Stomach smooth muscle (tissue), 2 donors: ENCODE results near the gene DUS2.
"Not testable (repeated sequence)": the region's sequence is repeated elsewhere in the genome, so short reads cannot be mapped to it uniquely, and the experiment has no call there.

ENCODE experiments used
- H3K27ac ChIP-seq: one replicate; pipeline ENCODE4 v1.7.0; 2013; ENCODE audit warnings: mild to moderate bottlenecking, low read length, inconsistent platforms
- H3K27me3 ChIP-seq, 2 donors: one replicate each; pipeline ENCODE4 v1.7.0; 2013; ENCODE audit warnings: low read length in 2 of 2; ENCODE audit not compliant: insufficient read depth in 2 of 2, control insufficient read depth in 1 of 2
- H3K36me3 ChIP-seq, 2 donors: one replicate each; pipeline ENCODE4 v1.7.0; 2013; ENCODE audit warnings: low read length in 2 of 2; ENCODE audit not compliant: control insufficient read depth in 2 of 2, insufficient read depth in 2 of 2
- H3K4me1 ChIP-seq: one replicate; pipeline ENCODE4 v1.7.0; 2013; ENCODE audit warnings: low read length; ENCODE audit not compliant: control insufficient read depth, insufficient read depth
- H3K4me3 ChIP-seq, 2 donors: one replicate each; pipeline ENCODE4 v1.7.0; 2013; ENCODE audit warnings: low read length in 2 of 2
- H3K9ac ChIP-seq, 2 donors: one replicate each; pipeline ENCODE4 v1.7.0; 2013; ENCODE audit warnings: low read length in 2 of 2, mild to moderate bottlenecking in 1 of 2
- H3K9me3 ChIP-seq, 2 donors: one replicate each; pipeline ENCODE4 v1.7.0; 2013; ENCODE audit warnings: low read length in 2 of 2; ENCODE audit not compliant: control insufficient read depth in 2 of 2
- donor health status: healthy.
- donor health status: Pancreatic carcinoma.

Gene DUS2

DNA sequence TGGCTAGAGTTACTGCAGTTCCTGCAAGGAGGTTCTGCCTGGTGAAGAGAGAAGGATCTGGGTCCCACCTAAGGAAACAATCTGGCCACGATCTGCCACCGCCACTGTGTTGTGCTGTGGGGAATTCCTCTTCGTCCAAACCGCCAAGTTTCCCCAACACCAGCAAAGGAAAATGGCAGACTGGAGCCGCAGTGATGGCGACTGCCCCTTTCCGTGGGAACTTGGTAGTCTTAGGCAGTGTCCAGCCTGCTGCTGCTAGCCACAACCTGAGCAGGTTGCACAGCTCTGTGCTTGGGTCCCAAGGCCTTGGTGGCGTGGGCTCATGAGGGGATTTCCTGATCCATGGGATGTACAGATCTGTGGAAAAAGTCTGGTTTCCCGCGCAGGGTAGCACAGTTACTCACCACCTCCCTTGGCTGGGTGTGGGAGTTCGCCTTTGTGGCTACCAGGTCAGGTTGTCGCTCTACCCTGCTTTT is 90.7 kb downstream of the DUS2 start:
- Histone ChIP-seq H3K4me3 (no peak overlapping the region), H3K4me1 (no peaks in the 10 kb centered on the region), H3K27me3 (no peaks in the 10 kb centered on the region), H3K9me3 (no peaks in the 10 kb centered on the region), H3K27ac (no peak overlapping the region), H3K9ac (no peak overlapping the region), H3K36me3 (no peaks in the 10 kb centered on the region)

- not testable (repeated sequence) for H3K27me3 ChIP-seq, H3K4me3 ChIP-seq, H3K4me1 ChIP-seq, H3K27ac ChIP-seq, H3K36me3 ChIP-seq, H3K9ac ChIP-seq, H3K9me3 ChIP-seq
Observed at GRCh38 chr16:68114939-68115338, 91.9 kb downstream of the DUS2 start.

GRCh38 chr16:68115851-68116250 is 92.8 kb downstream of the DUS2 start:
- no peaks in the 10 kb centered on the region for H3K27me3 ChIP-seq
- H3K9me3 ChIP-seq: no peaks in the 10 kb centered on the region
- H3K36me3 ChIP-seq: no peaks in the 10 kb centered on the region
- no peak overlapping the region for H3K4me3 ChIP-seq
- H3K4me1 ChIP-seq: no peaks in the 10 kb centered on the region
- H3K27ac ChIP-seq: no peak overlapping the region
- H3K9ac ChIP-seq: no peak overlapping the region

GRCh38 chr16:68116256-68116867 is 93.3 kb downstream of the DUS2 start:
- no peaks in the 10 kb centered on the region for H3K36me3 ChIP-seq
- H3K9me3 ChIP-seq: no peaks in the 10 kb centered on the region
- H3K9ac ChIP-seq: no peak overlapping the region
- no peaks in the 10 kb centered on the region for H3K4me1 ChIP-seq
- no peaks in the 10 kb centered on the region for H3K27me3 ChIP-seq
- no peak overlapping the region for H3K4me3 ChIP-seq
- H3K27ac ChIP-seq: no peak overlapping the region

DNA sequence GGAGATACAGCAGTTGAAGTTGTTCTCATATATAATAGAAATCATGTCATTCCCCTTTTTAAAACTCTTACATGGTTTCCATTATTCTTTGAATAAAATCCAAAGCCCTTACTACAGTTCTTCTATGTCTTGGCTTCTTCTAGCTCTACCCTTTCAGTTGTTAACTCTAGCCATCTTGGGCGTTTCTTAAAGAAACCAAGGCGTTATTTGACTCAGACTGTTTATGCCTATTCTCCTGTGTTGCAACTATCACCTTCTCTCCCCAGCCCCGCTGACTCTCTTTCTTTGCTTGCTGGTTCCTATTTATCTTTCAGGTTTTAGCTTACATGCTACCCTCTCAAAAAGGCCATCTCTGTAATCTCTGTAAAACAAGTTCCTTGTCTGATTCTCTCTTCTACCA is 94.8 kb downstream of the DUS2 start:
- H3K27ac ChIP-seq: no peak overlapping the region
- no peak overlapping the region for H3K9ac ChIP-seq
- no peaks in the 10 kb centered on the region for H3K36me3 ChIP-seq
- no peaks in the 10 kb centered on the region for H3K27me3 ChIP-seq
- no peaks in the 10 kb centered on the region for H3K9me3 ChIP-seq
- no peaks in the 10 kb centered on the region for H3K4me1 ChIP-seq
- no peak overlapping the region for H3K4me3 ChIP-seq

- not testable (repeated sequence) for H3K9me3 ChIP-seq, H3K27ac ChIP-seq, H3K4me3 ChIP-seq, H3K4me1 ChIP-seq, H3K9ac ChIP-seq, H3K27me3 ChIP-seq, H3K36me3 ChIP-seq
Observed at GRCh38 chr16:68118954-68119353, 95.9 kb downstream of the DUS2 start.

DNA sequence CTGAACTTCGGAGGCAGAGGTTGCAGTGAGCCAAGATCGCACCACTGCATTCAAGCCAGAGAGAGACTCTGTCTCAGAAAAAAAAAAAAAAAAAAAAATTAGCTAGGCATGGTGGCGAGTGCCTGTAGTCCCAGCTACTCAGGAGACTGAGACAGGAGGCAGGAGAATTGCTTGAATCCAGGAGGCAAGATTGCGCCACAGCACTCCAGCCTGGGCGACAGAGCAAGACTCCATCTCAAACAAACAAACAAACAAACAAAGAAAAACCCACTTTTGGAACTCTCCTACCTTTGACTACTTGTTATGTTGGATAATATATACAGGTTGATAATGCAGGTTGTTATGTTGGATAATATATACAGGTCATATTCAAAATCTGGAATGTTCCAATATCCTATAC is 97.4 kb downstream of the DUS2 start:
- H3K4me1 ChIP-seq, H3K27ac ChIP-seq, H3K36me3 ChIP-seq, H3K27me3 ChIP-seq, H3K9me3 ChIP-seq, H3K9ac ChIP-seq, H3K4me3 ChIP-seq: not testable (repeated sequence)

DNA sequence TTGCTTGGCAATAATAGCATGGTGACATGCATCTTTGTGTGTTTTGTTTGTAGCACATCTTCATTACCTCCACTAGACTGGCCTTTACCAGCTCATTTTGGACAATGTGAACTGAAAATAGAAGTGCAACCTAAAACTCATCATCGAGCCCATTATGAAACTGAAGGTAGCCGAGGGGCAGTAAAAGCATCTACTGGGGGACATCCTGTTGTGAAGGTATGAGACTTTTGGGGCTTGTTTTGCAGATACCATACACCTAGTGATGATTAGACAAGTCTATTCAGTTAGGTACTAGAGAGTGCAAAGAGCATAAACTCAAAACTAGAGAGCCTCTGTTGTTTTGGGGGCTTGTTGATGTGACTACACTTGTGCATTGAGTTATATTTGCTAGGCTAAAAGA is 103.3 kb downstream of the DUS2 start:
- Histone ChIP-seq H3K27me3 (no peaks in the 10 kb centered on the region), H3K9ac (no peak overlapping the region), H3K4me3 (no peak overlapping the region), H3K4me1 (peaks cover 3% of the 10 kb centered on the region), H3K27ac (no peak overlapping the region), H3K9me3 (no peaks in the 10 kb centered on the region), H3K36me3 (peaks cover 0 to 4% of the 10 kb centered on the region in 2 donors)

DNA sequence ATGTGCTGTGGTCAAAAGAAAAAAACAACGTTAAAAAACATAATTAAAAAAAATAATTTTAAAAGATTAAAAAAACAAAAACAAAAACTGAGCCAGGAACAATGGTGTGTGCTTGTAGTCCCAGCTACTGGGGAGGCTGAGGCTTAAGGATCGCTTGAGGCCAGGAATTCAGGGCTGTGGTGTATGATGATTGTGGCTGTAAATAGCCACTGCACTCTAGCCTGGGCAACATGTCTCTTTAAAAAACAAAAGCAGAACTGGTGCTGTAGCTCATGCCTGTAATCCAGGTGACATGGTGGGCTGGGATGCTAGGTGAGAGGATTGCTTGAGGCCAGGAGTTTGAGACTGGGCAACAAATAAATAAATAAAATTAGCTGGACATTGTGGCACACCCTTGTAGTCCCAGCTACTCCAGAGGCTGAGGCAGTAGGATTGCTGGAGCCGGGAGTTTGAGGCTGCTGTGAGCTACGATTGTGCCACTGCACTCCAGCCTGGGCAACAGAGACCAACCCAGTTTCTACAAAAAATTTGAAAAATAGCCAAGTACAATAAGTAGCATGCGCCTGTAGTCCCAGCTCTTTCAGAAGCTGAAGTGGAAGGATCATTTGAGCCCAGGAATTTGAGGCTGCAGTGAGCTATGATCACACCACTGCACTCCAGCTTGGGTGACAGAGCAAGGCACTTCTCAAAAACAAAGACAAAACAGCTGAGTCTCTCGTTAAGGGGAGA is 105.7 kb downstream of the DUS2 start:
- Histone ChIP-seq H3K27ac (no peak overlapping the region), H3K9ac (no peak overlapping the region), H3K27me3 (no peaks in the 10 kb centered on the region), H3K4me3 (no peak overlapping the region), H3K9me3 (no peaks in the 10 kb centered on the region), H3K4me1 (peaks cover 3% of the 10 kb centered on the region), H3K36me3 (peaks cover 0 to 4% of the 10 kb centered on the region in 2 donors)
